ENCODE data around the gene LARGE1.
"Not testable (repeated sequence)": the region's sequence is repeated elsewhere in the genome, so short reads cannot be mapped to it uniquely, and the experiment has no call there.

The LARGE1 gene

GRCh38 chr22:33400061-33400840 is 520.0 kb downstream of the LARGE1 start:
- DNase-seq (ENCODE audit: insufficient read length, low spot score) (no peak), FAIRE-seq (no peak)

GRCh38 chr22:33397381-33397907 is 522.8 kb downstream of the LARGE1 start:
- DNase-seq (ENCODE audit: insufficient read length, low spot score) (no peak), FAIRE-seq (no peak)

- no peak for FAIRE-seq
- DNase-seq (ENCODE audit: insufficient read length, low spot score): no peak
These were observed 526.8 kb downstream of the LARGE1 start for GRCh38 chr22:33393432-33393831.

- FAIRE-seq (no peak), DNase-seq (ENCODE audit: insufficient read length, low spot score) (no peak)
These were observed 529.0 kb downstream of the LARGE1 start for GRCh38 chr22:33391298-33391697.

- no peak for FAIRE-seq
- DNase-seq (ENCODE audit: insufficient read length, low spot score): no peak
These were observed 530.3 kb downstream of the LARGE1 start for GRCh38 chr22:33389936-33390335.

- FAIRE-seq (no peak), DNase-seq (ENCODE audit: insufficient read length, low spot score) (no peak)
These were observed 534.0 kb downstream of the LARGE1 start for GRCh38 chr22:33386270-33386669.

GRCh38 chr22:33385611-33386010 is 534.7 kb downstream of the LARGE1 start:
- FAIRE-seq (no peak), DNase-seq (ENCODE audit: insufficient read length, low spot score) (no peak)

- no peak for DNase-seq (ENCODE audit: insufficient read length, low spot score)
- FAIRE-seq: no peak
These were observed 537.8 kb downstream of the LARGE1 start for GRCh38 chr22:33382436-33382835.

GRCh38 chr22:33381531-33382406 is 538.5 kb downstream of the LARGE1 start:
- FAIRE-seq (no peak), DNase-seq (ENCODE audit: insufficient read length, low spot score) (no peak)

GRCh38 chr22:33380789-33381530 is 539.3 kb downstream of the LARGE1 start:
- FAIRE-seq (no peak), DNase-seq (ENCODE audit: insufficient read length, low spot score) (no peak)

GRCh38 chr22:33379836-33380235 is 540.4 kb downstream of the LARGE1 start:
- no peak for DNase-seq (ENCODE audit: insufficient read length, low spot score)
- no peak for FAIRE-seq

- FAIRE-seq (no peak), DNase-seq (ENCODE audit: insufficient read length, low spot score) (no peak)
These were observed 547.4 kb downstream of the LARGE1 start for GRCh38 chr22:33372875-33373274.

- FAIRE-seq; DNase-seq (ENCODE audit: insufficient read length, low spot score): not testable (repeated sequence)
These were observed 557.0 kb downstream of the LARGE1 start for GRCh38 chr22:33363256-33363655.

- no peak for FAIRE-seq
These were observed 557.6 kb downstream of the LARGE1 start for GRCh38 chr22:33362702-33363101.

GRCh38 chr22:33361581-33361980 is 558.7 kb downstream of the LARGE1 start:
- no peak for FAIRE-seq
- no peak for DNase-seq (ENCODE audit: insufficient read length, low spot score)

More at GRCh38 chr22:33362702-33363101, 557.6 kb downstream of the LARGE1 start:
- DNase-seq (ENCODE audit: insufficient read length, low spot score): no peak

GRCh38 chr22:33357981-33358399 is 562.3 kb downstream of the LARGE1 start:
- DNase-seq (ENCODE audit: insufficient read length, low spot score) (no peak), FAIRE-seq (no peak)

GRCh38 chr22:33354928-33355327 is 565.3 kb downstream of the LARGE1 start:
- no peak for FAIRE-seq
- DNase-seq (ENCODE audit: insufficient read length, low spot score): no peak

GRCh38 chr22:33353502-33353901 is 566.8 kb downstream of the LARGE1 start:
- no peak for FAIRE-seq
- no peak for DNase-seq (ENCODE audit: insufficient read length, low spot score)

- FAIRE-seq (no peak), DNase-seq (ENCODE audit: insufficient read length, low spot score) (no peak)
These were observed 567.5 kb downstream of the LARGE1 start for GRCh38 chr22:33352768-33353167.

GRCh38 chr22:33350961-33351360 is 569.3 kb downstream of the LARGE1 start:
- no peak for FAIRE-seq
- DNase-seq (ENCODE audit: insufficient read length, low spot score): no peak

- FAIRE-seq (no peak), DNase-seq (ENCODE audit: insufficient read length, low spot score) (no peak)
These were observed 569.8 kb downstream of the LARGE1 start for GRCh38 chr22:33350491-33350890.

Measured in GM19239 (cell line).